Erythroblast (primary cell): ENCODE measurements around the gene SERINC2.

Experiments used
- GATA1 ChIP-seq: IDR thresholded peaks from 2 replicates; pipeline ENCODE4 v1.6.1; 2011; ENCODE audit warnings: low read depth, mild to moderate bottlenecking, control low read depth, low read length, moderate library complexity
- POLR2A ChIP-seq: IDR thresholded peaks from 2 replicates; pipeline ENCODE4 v1.6.1; 2011; ENCODE audit warnings: mild to moderate bottlenecking, low read length

GRCh38 chr1:31421371-31422040, 8.5 kb downstream of the SERINC2 start:
- TF ChIP-seq POLR2A = no peak
- no peak for TF ChIP-seq GATA1
